NCI-H2171 treated with DMSO at 0.1 percent for 48 hours (cell line): ENCODE measurements around the gene C14orf132.

Experiments used
- DNase-seq: peaks from one replicate; lab custom pipeline; 2025; lab: John Stamatoyannopoulos, UW

C14orf132 gene

GRCh38 chr14:96039633-96040311, 610 bp downstream of the C14orf132 start:
- peak; percentile 58 for DNase-seq

- no peak for DNase-seq
Measured at GRCh38 chr14:96040828-96041371, 1.7 kb downstream of the C14orf132 start.

GRCh38 chr14:96042248-96042930, 3.2 kb downstream of the C14orf132 start:
- DNase-seq: peak; percentile 33

- no peak for DNase-seq
Measured at GRCh38 chr14:96046630-96047029, 7.5 kb downstream of the C14orf132 start.

- no peak for DNase-seq
Measured at GRCh38 chr14:96047101-96047500, 7.9 kb downstream of the C14orf132 start.

GRCh38 chr14:96049932-96050331, 10.8 kb downstream of the C14orf132 start:
- DNase-seq: no peak

- no peak for DNase-seq
Measured at GRCh38 chr14:96050482-96050881, 11.3 kb downstream of the C14orf132 start.

- DNase-seq: no peak
Measured at GRCh38 chr14:96051231-96051630, 12.1 kb downstream of the C14orf132 start.

GRCh38 chr14:96051642-96052540, 12.7 kb downstream of the C14orf132 start:
- DNase-seq: no peak

GRCh38 chr14:96052541-96053247, 13.5 kb downstream of the C14orf132 start:
- DNase-seq: no peak

- no peak for DNase-seq
Measured at GRCh38 chr14:96053248-96053599, 14.1 kb downstream of the C14orf132 start.

GRCh38 chr14:96053600-96054381, 14.6 kb downstream of the C14orf132 start:
- DNase-seq: peak; percentile 26

- DNase-seq: no peak
Measured at GRCh38 chr14:96054661-96055060, 15.5 kb downstream of the C14orf132 start.

GRCh38 chr14:96055065-96055752, 16.0 kb downstream of the C14orf132 start:
- DNase-seq: no peak

GRCh38 chr14:96055753-96056508, 16.8 kb downstream of the C14orf132 start:
- no peak for DNase-seq

GRCh38 chr14:96056509-96057422, 17.6 kb downstream of the C14orf132 start:
- DNase-seq: no peak

GRCh38 chr14:96057738-96058137, 18.6 kb downstream of the C14orf132 start:
- no peak for DNase-seq

- DNase-seq: no peak
Measured at GRCh38 chr14:96058576-96059200, 19.5 kb downstream of the C14orf132 start.
